Astrocyte (in vitro differentiated cells and primary cell): ENCODE measurements around the gene NWD2.
"Not testable (repeated sequence)": the region's sequence is repeated elsewhere in the genome, so short reads cannot be mapped to it uniquely, and the experiment has no call there.

ENCODE experiments used
- CTCF ChIP-seq: IDR thresholded peaks from 2 replicates; pipeline ENCODE4 v1.5.1; 2011; ENCODE audit warnings: low read depth, mild to moderate bottlenecking, inconsistent platforms, low read length, moderate library complexity; ENCODE audit not compliant: insufficient read depth
- EZH2 ChIP-seq: IDR thresholded peaks from 2 replicates; pipeline ENCODE4 v1.6.1; 2012; ENCODE audit warnings: mild to moderate bottlenecking, low read length, inconsistent platforms; ENCODE audit not compliant: insufficient read depth

DNA sequence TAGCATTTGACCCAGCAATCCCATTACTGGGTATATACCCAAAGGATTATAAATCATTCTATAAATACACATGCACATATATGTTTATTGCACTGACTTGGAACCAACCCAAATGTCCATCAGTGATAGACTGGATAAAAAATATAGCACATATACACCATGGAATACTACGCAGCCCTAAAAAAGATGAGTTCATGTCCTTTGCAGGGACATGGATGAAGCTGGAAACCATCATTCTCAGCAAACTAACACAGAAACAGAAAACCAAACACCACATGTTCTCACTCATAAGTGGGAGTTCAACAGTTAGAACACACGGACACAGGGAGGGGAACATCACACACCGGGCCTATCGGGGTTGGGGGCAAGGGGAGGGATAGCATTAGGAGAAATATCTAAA is 250.8 kb downstream of the NWD2 start:
- TF ChIP-seq CTCF, EZH2: not testable (repeated sequence)
